CMK (cell line): ENCODE data around the gene RPS6KC1.
A peak's percentile ranks its signal among the peaks of the same experiment; 100 is the strongest.
"Not testable (repeated sequence)": the region's sequence is repeated elsewhere in the genome, so short reads cannot be mapped to it uniquely, and the experiment has no call there.

Source experiments
- DNase-seq: peaks from one replicate; pipeline ENCODE4 v3.0.0-alpha.2; 2010; ENCODE audit warnings: low read depth

The RPS6KC1 gene

GRCh38 chr1:213281640-213282301 is 230.7 kb downstream of the RPS6KC1 start:
- no peak for DNase-seq

DNA sequence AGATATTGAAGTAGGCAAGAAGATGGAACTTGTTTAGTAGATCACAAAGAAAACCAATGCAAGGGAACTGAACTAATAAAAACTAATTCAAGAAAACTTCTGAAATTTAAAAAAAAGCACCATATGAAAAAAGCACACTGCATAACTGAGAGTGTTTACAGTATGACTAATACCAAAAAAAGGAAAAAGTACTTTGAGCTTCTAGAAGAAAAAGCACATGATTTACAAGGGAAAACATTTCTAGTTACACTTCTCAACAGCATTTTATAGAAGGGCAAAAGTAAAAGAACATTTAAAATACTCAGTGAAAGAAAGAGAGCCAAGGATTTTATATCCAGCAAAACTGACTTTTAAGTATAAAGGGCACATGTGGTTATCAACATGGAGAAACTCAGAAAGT is 233.6 kb downstream of the RPS6KC1 start:
- DNase-seq = no peak

DNA sequence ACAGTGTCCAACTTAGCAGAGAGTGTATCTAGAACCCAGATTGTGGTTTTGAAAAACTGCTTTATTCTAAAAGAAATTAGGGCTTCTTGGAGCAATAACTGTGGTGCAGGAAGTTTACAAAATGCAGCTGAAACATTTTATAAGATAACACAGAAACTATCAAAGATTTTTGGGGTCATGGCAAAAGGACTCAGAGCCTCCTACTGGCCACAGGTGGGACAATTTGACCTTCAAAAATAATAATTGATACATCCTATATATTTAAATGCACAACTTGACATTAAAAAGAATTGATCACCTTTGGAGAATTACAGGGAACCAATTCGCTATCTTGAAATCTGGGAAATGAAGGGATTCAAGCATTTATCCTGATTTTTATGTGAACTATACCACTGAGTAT is 235.2 kb downstream of the RPS6KC1 start:
- DNase-seq = no peak

DNA sequence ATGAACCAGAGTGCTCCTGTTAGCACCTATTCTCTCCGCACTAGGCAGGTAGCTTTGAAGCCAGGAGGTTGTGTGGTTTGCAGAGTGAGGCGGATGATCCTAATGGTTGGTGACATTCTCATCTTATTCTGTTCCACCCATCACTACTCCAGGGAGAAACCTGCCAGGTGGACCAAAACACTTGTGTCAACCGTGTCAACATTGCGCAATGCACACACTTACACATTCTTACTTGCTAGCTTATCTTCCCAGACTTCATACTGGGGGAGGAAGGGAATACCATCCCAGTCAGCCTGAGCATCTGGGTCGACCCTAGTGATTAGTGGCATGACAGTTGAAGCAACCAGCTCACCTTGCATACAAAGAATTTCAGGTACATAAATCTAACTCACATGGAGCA is 236.9 kb downstream of the RPS6KC1 start:
- no peak for DNase-seq

GRCh38 chr1:213291526-213291925 is 240.5 kb downstream of the RPS6KC1 start:
- DNase-seq = no peak

DNA sequence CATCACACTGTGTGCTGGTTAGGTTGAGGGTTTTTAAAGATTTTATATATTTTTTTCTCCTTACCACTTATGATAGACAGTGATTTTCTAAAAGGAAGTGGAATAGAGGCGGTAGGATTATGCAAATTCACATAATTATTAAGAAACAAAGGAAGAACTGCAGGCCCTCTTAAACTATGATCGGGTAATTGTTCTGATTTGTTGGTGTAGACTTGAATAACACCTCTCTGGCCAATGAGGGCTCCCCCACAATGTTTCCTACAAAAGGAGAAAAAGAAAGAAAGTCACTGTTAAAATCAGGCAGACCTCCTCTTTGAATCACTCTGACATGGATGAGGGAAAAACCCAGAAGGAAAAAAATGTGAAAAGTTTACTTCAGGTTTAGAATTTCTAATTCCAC is 241.6 kb downstream of the RPS6KC1 start:
- DNase-seq = no peak

GRCh38 chr1:213295860-213296259 is 244.8 kb downstream of the RPS6KC1 start:
- DNase-seq = no peak

- peak; percentile 5 for DNase-seq
These were observed 245.5 kb downstream of the RPS6KC1 start for GRCh38 chr1:213296558-213296957.

DNA sequence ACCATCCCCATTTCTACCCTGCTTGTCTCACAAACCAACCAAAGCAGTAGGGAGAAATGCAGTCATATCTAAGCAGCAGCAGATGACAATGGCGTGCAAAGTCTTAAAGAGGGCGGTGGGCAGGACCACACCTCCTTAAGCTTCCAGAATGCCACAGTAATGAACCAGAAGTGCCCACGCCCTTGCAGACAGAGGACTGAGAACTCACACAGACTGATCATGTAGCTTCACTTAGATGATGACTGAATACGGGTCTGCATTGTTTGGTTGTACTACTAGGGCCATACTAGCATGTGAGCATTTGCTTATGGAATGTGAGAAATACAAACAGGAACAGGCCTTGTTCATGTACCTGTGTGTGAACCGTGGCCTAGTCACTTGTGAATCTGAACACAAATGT is 246.0 kb downstream of the RPS6KC1 start:
- DNase-seq = no peak

- DNase-seq = no peak
These were observed 249.4 kb downstream of the RPS6KC1 start for GRCh38 chr1:213300433-213300832.

DNA sequence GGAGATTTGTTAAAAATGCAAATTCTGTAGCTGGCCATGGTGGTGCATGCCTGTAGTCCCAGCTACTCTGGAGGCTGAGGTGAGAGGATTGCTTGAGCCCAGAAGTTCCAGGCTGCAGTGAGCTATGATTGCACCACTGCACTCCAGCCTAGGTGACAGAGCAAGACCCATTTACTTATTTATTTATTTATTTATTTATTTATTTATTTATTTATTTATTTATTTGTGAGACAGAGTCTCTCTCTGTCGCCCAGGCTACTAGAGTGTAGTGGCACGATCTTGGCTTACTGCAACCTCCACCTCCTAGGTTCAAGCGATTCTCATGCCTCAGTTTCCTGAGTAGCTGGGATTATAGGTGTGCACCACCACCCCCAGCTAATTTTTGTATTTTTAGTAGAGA is 250.5 kb downstream of the RPS6KC1 start:
- not testable (repeated sequence) for DNase-seq

- no peak for DNase-seq
These were observed 252.2 kb downstream of the RPS6KC1 start for GRCh38 chr1:213303286-213303685.

DNA sequence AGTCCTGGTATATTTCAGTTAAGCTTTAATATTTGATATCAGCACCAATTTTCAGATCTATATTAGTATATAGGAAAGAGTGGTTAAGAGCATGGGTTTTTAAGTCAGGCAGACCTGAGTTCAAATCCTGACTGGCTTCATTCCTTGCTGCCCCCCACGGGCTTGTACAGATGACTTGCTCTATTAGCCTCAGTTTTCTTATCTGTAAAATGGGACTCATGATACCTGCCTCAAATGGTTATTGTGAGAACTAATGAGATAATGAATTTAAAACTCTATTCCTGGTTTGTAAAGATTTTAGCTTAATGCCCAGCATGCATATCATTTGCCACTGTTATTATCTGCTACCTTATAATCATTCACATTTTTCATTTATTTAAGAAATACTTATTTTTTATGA is 264.5 kb downstream of the RPS6KC1 start:
- no peak for DNase-seq

DNA sequence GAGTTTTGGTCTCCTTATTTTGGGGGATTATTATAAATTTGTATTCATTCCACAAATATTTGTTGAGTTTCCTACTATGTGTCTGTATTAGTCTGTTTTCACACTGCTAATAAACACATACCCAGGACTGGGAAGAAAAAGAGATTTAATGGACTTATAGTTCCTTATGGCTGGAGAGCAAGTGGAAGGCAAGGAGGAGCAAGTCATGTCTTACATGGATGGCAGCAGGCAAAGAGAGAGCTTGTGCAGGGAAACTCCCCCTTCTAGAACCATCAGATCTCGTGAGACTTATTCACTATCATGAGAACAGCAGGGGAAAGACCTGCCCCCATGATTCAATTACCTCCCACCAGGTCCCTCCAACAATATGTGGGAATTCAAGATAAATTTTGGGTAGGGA is 267.4 kb downstream of the RPS6KC1 start:
- DNase-seq = not testable (repeated sequence)

GRCh38 chr1:213320191-213320870 is 269.3 kb downstream of the RPS6KC1 start:
- DNase-seq = no peak
